ENCODE measurements around the gene TMEM82. TPM values are rescaled to one million over a fixed set of nuclear protein-coding genes. Genes with fewer than 3 reads are reported as not detected.

TMEM82 gene
- total RNA-seq, 1 donor from 2014 or later, result 1.4 TPM

GRCh38 chr1:15722411-15722810 lies 19.9 kb upstream of the TMEM82 start:
- DNase-seq (ENCODE audit: low spot score, unreplicated experiment), result no peak
- H3K9me3 Mint-ChIP-seq (ENCODE audit: low read depth), result no peaks in the 10 kb centered on the region
- peaks cover 14% of the 10 kb centered on the region for H3K36me3 Mint-ChIP-seq (ENCODE audit: insufficient read depth)
- H3K4me3 Mint-ChIP-seq (ENCODE audit: low read depth), result no peak overlapping the region
- no peaks in the 10 kb centered on the region for H3K27me3 Mint-ChIP-seq
- H3K27ac Mint-ChIP-seq, result no peak overlapping the region
- H3K4me1 Mint-ChIP-seq (ENCODE audit: low read depth), result no peaks in the 10 kb centered on the region
- no peak for TF ChIP-seq CTCF (IDR thresholded peaks at IDR 0.05; ENCODE audit: unreplicated experiment)

- peaks cover 14% of the 10 kb centered on the region for H3K36me3 Mint-ChIP-seq (ENCODE audit: insufficient read depth)
- DNase-seq (ENCODE audit: low spot score, unreplicated experiment), result no peak
- H3K9me3 Mint-ChIP-seq (ENCODE audit: low read depth), result no peaks in the 10 kb centered on the region
- no peak for TF ChIP-seq CTCF (IDR thresholded peaks at IDR 0.05; ENCODE audit: unreplicated experiment)
- no peaks in the 10 kb centered on the region for H3K4me1 Mint-ChIP-seq (ENCODE audit: low read depth)
- no peaks in the 10 kb centered on the region for H3K27me3 Mint-ChIP-seq
- no peak overlapping the region for H3K4me3 Mint-ChIP-seq (ENCODE audit: low read depth)
- H3K27ac Mint-ChIP-seq, result no peak overlapping the region
These were observed 19.3 kb upstream of the TMEM82 start for GRCh38 chr1:15722836-15723532.

GRCh38 chr1:15723631-15724246 lies 18.6 kb upstream of the TMEM82 start:
- no peaks in the 10 kb centered on the region for H3K27me3 Mint-ChIP-seq
- H3K36me3 Mint-ChIP-seq (ENCODE audit: insufficient read depth), result peaks cover 12% of the 10 kb centered on the region
- DNase-seq (ENCODE audit: low spot score, unreplicated experiment), result no peak
- no peak overlapping the region for H3K4me3 Mint-ChIP-seq (ENCODE audit: low read depth)
- no peak overlapping the region for H3K27ac Mint-ChIP-seq
- no peak for TF ChIP-seq CTCF (IDR thresholded peaks at IDR 0.05; ENCODE audit: unreplicated experiment)
- H3K4me1 Mint-ChIP-seq (ENCODE audit: low read depth), result no peaks in the 10 kb centered on the region
- no peaks in the 10 kb centered on the region for H3K9me3 Mint-ChIP-seq (ENCODE audit: low read depth)

- no peak for DNase-seq (ENCODE audit: low spot score, unreplicated experiment)
- no peaks in the 10 kb centered on the region for H3K4me1 Mint-ChIP-seq (ENCODE audit: low read depth)
- H3K4me3 Mint-ChIP-seq (ENCODE audit: low read depth), result no peak overlapping the region
- no peak overlapping the region for H3K27ac Mint-ChIP-seq
- H3K27me3 Mint-ChIP-seq, result no peaks in the 10 kb centered on the region
- peaks cover 9% of the 10 kb centered on the region for H3K36me3 Mint-ChIP-seq (ENCODE audit: insufficient read depth)
- no peaks in the 10 kb centered on the region for H3K9me3 Mint-ChIP-seq (ENCODE audit: low read depth)
- TF ChIP-seq CTCF (IDR thresholded peaks at IDR 0.05; ENCODE audit: unreplicated experiment), result no peak
These were observed 17.1 kb upstream of the TMEM82 start for GRCh38 chr1:15724949-15725880.

GRCh38 chr1:15726508-15726907 lies 15.8 kb upstream of the TMEM82 start:
- Mint-ChIP-seq H3K36me3 (ENCODE audit: insufficient read depth) (peaks cover 9% of the 10 kb centered on the region), H3K27me3 (no peaks in the 10 kb centered on the region), H3K4me1 (ENCODE audit: low read depth) (no peaks in the 10 kb centered on the region), H3K27ac (no peak overlapping the region), H3K4me3 (ENCODE audit: low read depth) (no peak overlapping the region), H3K9me3 (ENCODE audit: low read depth) (no peaks in the 10 kb centered on the region)
- no peak for TF ChIP-seq CTCF (IDR thresholded peaks at IDR 0.05; ENCODE audit: unreplicated experiment)
- DNase-seq (ENCODE audit: low spot score, unreplicated experiment), result no peak

All from progenitor cell of endocrine pancreas (in vitro differentiated cells).